GM18517 (cell line): Measurements from ENCODE around the gene EYA2.

Experiments used
- ATAC-seq: cut with Tn5 transposase; IDR thresholded peaks from one replicate; pipeline ENCODE4 v1.9.1; 2021; ENCODE audit warnings: mild to moderate bottlenecking, moderate library complexity; ENCODE audit not compliant: unreplicated experiment

The EYA2 gene

DNA sequence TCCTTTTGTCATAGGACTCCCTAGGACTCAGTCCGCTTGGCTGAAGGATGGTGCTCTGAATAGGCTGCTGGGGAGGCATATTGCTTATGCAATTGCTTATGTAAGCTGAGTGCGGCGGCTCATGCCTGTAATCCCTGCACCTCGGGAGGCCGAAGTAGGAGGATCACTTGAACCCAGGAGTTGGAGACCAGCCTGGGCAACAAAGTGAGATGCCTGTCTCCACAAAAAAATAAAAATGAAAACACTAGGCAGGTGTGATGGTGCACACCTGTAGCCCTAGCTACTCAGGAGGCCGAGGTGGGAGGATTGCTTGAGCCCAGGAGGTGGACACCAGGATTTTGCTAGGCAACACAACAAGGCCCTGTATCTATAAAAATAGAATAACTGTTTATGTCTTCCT is 81.3 kb downstream of the EYA2 start:
- no peak for ATAC-seq

DNA sequence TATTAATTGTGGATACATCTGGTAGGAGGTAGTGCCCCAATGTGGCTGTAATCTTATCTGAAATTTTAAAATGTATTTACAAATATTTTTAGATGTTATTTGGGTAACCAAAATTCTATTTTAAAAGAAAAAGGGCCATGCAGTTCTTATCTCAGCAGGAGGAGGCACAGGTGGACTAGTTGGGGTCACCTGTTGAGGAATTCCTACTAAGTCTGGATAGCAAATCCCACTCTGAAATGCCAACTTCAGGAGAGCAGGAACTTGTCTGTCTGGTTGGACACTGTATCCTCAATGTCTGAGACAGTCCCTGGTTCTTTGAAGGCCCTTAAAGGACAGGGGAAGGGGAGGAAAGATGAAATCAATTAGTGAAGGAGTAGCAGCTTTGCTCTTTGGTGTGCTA is 82.6 kb downstream of the EYA2 start:
- no peak for ATAC-seq

DNA sequence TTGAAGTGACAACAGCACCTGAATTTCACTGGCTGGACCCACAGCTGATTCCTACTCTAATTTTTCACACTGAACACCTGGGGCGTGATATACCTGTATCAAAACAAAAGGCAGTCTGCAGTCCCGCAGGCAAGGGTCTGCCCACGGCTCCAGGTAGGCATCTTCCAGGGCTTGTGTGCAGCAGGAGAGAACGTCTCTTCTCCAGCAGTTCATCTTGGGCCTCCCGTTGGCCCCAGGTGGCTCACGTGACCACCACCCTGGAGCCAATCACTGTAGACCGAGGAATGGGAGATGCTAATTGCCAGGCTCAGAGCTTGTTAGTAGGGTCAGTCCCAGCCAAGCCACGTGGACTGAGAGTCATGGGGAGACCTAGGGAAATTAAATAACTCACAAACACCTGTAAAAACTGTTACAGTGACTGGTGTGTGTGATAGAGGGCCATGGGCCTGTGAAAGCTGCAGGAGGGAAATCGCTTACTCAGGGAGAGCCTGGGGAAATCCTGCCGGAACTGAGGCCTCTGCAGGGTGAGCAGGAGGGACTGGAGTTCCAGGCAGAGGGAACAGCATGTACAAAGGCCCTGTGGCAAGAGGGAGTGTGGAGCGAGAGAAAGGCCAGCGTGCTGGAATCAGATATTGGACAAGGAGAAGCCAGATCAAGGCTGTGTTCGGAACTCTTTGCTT is 83.4 kb downstream of the EYA2 start:
- ATAC-seq = no peak

DNA sequence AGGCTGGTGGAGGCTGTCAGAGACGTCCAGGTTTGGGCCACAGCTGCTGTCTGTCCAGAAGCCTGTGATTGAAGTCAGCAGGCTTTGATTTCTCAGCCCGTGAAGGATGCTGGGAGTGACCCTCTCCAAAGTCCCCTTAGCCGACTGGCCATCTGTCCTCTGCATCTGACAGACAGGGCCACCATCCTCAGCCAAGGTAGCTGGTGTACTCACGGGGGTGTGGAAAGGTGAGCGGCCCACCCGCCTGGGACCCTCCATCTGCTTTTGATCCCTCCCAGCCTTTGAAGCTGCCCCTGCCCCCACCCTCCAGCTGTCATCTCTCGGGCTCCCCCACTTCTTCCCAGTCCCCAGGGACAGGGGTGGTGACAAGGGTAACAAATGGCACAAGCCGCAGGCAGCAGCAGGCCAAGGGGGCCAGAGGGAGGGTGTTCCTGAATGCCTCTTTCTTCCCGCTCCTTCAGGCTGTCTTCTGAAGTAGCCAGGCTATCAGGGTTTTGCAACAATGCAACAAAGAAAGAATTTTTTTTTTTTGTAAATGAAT is 84.4 kb downstream of the EYA2 start:
- ATAC-seq = no peak

DNA sequence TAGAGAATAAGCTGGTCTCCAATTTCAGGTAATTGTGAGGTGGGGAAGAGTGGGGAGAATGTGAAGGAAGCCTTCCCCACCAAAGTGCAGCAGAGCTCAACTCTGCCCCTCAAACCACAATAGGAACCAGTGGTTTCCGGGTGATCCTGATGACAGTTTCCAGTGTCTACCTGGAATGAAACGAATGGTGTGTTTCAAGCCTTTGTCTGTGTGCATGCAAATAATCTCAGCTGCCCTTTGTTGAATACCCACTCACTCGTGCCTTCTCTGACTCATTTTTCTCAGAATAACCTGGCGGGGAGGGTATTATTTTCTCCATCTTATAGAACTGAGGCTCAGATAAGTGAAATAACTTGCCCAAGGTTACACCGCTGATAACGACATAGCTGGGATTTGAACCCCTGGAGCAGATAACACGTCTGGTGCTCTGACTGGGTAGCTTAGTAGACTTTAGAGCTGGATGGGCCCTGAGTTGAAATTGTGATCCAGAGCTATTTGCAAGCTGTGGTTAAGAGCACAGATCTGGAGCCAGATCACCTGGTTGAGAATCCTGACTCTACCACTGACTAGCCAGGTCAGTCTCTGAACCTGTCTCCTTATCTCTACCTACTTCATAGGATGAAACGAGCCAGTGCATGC is 85.1 kb downstream of the EYA2 start:
- ATAC-seq = no peak

DNA sequence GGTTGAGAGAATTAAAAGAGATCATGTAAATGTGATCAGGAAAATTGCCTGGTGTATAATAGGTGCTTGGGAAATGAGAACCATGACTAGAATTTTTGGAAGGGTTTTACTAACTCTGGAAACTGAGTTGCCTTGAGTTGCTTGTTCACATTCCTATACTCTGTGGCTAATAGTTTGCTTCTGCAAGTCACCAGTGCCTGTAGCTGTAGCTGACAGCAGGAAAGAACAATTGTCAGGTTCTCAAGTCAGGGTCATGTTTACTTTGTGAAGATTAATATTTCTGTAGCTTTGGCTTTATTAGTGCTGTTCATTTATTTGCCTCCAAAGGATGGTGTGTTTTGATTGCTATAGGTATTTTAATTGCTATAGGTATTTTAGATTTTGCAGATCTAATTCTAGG is 86.5 kb downstream of the EYA2 start:
- ATAC-seq = no peak

DNA sequence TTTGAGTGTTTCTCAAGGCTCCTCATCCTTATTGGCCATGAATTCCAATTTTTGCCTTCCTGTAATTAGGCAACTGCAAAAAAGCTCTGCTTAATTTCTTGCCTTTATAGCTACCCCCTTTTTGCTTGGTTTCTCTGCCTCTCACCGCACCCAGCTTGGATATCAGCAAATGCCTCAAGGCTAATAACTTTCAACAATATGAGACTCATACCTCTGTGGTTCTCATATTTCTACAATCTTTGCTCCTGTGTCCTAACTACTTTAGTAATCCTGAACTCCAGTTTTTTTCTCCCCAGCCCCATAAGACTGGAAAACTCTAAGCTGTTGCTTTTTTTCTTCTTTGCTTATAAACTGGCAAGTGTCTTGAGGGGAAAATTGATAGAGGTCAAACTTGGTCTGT is 88.8 kb downstream of the EYA2 start:
- ATAC-seq = no peak

DNA sequence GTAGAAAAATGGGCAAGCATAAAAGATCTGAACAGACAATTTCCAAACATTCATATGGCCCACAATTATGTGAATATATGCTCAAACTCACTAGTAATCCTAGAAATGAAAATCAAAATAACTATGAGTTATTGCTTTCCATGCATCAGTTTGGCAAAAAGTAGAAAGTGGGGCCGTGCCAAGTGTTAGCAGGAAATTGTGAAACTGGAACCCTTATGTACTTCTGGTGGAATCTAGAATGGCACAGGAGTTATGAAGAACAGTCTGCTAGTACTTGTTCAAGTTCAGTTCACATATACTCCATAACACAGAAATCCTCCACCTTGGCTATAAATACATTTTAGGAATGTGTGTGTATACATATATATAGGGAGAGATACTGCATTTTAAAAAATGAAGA is 89.8 kb downstream of the EYA2 start:
- ATAC-seq = no peak

DNA sequence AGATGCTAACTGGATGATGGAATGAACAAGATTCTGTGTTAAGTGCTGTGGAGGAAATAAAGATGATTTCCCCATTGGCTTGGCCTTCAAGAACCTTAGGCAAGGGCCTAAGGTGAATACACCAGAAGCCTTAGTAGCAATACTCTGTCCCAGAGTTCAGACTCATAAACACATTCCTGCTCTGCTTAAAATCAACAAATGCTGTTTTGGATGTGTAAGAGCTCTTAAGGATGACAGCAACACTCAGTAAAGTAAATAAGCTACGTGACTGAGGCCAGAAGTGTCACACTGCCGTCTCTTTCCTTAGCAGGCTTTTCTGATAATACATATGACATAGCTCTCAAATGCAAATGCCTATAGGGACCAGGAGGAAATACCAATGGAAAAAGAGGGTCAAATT is 90.6 kb downstream of the EYA2 start:
- ATAC-seq = no peak

DNA sequence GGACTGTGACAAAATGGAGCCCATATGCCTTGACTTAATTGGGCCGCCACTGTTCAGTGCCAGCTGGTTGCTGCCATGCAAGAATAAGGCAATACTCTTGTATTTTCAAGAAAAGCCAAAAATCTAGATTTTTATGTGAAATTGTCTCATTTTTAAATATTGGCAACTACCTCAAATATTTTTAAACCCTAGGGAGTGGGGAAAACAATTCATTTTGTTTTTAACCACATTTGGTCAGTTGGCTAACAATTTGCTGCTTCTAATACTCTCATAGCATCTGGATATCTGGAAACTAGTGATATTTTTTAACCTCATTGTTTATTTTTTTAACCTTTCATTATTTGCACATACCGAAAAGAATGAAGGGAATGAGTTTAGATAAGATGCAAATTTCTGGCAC is 91.0 kb downstream of the EYA2 start:
- no peak for ATAC-seq

DNA sequence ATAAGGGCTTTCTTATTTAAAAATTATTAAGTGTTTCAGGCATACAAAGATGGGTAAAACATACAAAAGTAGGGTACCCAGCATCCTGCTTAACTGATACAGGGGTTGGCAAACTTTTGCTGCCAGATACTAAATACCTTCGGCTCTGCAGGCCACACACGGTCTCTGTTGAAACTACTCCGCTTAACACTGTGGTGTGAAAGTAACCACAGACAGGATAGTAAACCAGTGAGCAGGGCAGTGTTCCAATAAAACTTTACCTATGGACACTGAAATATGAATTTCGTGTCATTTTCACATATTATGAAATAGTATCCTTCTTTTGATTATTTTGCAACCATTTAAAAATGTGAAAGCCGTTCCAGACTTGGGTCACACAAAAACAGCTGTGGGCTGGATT is 92.4 kb downstream of the EYA2 start:
- no peak for ATAC-seq

DNA sequence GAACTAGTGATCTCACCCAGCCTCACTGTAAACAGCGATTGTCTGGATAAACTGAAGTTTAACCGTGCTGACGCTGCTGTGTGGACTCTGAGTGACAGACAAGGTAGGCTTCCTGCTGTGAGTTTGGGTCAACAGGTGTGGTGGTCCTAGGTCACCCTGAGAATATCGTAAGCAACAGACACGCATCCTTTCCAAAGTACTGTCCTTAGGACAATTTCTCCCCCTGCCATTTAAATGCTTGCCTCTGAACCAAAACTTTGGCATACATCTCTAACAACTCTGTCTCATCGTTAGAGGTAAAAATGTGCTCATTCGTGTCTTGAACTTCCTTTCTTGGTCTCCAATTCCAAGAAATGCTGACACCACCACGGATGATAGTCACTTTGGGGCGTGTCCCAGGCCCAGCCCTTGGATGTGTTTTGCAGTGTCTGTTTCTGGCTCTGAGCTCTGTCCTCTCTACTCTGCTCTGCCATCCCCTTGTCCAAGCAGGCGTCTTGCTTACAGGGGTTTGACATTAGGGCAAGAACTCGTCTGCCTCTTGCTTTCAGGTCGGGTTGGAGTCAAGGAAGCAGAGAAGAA is 95.5 kb downstream of the EYA2 start:
- no peak for ATAC-seq

DNA sequence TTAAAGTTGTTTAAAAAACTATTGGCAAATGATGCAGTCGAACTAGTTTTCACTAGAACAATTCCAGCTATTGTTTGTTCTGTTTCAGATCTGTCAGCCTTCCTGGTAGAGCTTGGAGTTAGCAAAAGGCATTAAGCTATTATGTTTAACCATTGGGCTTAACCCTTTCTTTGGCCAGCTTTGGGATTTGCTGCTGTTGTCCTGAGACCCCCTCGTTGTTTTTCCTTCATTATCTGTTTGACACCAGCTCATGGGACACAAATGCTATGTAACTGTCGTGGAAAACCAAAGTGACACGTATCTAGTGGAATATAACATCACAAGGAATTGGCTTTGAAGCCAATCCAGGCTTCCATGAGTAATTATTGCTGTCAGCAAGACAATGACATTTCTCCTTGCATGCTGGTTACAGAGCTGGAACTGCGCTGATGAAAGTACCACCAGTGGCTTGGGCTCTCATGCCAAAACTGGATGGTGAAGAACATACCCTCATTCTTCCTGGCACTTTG is 96.0 kb downstream of the EYA2 start:
- ATAC-seq = no peak

DNA sequence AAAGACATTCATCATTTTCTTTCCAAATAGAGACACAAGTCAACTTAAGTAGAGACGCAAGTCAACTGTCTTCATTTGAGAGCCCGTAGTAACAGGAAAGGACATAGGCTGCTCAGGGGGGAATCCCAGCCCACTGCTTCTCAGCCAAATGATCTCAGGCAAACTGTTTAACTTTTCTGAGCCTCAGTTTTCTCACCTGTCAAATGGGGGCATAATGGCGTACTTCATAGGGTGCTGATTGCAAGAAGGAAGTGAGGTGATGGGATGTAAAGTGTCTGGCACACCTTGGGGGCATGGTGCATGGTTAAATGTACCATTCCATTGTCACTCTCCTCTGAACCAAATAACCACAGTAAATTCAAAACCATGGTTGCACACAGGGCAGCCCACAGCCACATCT is 96.5 kb downstream of the EYA2 start:
- no peak for ATAC-seq

DNA sequence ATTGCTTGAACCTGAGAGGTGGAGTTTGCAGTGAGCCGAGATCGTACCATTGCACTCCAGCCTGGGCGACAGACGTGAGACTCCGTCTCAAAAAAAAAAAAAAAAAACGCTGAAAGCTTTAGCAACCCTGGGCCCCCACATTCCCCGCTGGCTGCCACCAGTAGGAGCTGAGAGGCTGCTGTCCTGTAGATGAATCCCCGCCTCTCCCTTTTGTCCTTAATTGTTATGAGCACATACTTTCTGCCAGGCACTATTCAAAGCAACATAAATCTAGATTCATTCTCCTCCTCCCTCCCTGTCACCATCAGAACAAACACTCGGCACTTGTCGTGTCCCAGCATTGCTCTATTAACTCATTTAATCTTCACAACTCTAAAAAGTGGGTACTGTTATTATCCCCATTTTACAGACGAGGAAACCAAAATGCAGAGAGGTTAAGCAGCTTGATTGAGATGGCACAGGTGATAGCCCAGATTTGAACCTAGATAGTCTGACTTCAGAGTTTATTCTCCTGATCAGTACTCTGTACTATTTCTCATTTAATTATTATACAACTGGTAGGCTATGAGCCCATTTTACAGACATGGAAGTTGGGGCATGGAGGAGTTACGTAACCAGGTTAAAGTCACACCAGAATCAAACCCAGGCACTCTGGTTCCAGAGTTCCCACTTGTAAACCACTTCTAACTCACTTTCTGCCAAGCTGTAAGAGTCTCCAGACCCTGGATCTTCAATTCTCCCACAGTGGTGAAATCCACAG is 97.4 kb downstream of the EYA2 start:
- no peak for ATAC-seq

DNA sequence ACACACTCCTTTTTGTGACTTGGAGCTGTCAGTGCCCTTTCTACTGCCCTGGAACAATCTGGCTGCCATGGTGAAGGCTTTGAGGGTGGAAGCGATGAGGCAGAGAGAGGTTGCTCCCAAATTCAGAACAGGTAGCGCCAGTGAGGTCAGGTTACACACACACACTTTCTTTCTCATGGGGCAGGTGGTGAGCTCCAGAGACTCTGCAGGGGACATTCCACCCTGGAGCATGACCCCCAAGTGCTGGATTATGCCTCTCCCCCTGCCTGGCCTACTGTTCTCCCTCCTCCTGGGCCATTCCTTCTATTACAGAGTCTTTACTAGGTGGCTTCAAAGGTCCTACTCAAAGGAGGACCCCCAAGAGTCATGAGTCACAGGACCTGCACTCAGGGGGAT is 98.0 kb downstream of the EYA2 start:
- no peak for ATAC-seq

DNA sequence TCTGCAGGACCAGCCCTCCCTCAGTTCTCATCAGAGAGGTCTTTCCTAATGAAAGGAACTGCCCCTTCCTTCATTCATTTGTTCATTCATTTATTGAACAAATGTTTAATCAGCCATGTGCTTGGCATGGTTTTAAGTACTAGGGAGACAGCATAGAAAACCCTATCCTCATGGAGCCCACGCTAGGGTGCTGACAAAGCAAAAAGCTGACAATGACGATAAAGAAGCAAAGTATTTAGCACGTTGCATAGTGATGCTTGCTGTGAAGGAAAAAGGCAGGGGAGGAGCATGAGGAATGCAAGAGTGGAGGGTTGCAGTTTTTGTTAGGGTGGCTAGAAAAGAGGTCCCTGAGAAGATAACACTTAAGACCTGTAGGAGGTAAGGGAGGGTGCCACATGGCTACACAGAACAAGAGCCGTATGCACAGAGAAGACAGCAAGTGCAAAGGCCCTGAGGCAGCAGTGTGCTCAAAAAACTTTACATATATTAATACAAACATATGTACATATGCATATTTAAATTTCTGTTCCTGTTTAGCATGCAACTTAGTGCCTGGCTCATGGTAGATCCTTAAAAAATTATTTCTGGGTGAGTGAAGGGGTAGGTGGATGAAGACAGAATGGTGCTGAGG is 98.9 kb downstream of the EYA2 start:
- ATAC-seq = no peak

DNA sequence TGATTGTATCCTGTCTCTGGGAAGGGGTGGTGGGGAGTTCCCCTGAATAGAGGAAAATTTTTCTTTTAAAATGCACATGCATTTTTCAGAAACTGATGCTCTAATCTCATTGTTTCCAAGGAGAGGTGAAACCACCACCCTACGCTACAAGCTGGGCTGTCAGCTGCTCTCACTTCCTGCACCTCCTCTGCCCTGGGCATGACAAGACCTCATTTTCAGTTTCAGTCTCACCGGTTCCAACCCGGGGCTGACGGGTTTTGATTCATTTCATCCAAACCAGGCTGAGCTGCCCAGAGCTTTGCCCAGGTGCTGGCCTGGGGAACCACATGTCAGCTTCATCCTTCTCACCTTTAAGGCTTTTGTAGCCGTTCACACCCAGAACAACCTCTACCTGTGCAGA is 99.7 kb downstream of the EYA2 start:
- peak; percentile 94 for ATAC-seq

DNA sequence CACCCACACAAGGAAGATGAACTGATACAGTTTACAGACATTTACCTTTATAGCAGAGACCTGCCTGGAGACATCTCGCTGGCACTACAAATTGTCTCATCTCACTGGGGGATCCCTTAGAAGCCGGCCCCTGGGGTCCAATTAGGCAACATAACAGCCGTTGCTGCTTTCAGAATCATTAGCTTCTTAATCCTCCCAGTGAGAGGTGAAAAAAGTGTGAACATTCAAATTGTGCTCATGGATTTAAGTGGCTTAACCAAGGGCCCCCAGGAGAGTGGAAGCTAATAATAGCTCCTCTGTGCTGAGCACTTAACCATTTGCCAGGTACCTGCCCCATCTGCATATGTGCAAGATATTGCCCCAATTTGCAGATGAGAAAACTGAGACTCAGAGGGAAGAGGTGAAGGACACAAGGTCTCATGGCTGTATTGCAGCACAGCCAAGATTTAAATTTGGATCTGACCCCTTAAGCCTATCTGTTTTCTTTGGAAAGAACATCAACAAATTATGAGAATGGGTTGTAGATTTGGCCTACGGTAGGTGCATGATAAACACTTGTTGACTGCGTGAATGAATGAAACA is 101.0 kb downstream of the EYA2 start:
- no peak for ATAC-seq

DNA sequence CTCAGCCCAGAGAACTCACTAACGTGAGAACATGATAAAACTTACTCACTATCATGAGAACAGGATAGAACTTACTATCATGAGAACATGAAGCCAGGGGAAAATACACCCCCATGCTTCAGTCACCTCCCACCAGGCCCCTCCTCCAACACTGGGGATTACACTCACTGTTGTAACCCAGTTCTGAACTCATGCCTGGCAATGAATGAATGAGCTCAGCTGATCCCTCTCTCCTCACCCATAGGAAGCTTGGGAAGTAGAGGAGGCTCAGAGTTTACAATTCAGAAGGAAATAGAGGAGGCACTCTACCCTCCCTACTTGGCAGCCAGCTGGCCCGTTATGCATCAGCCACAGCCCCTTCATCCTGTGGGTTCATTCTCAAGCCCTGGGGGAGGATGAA is 102.5 kb downstream of the EYA2 start:
- ATAC-seq = no peak
